H9 (cell line): Measurements from ENCODE around the gene PTGDR2. TPM values are rescaled to one million over a fixed set of nuclear protein-coding genes. Genes with fewer than 3 reads are reported as not detected.

ENCODE experiments used
- DNase-seq: peaks from one replicate; pipeline ENCODE4 v3.0.0-alpha.2; 2017
- H2AFZ ChIP-seq: one replicate; pipeline ENCODE4 v1.6.1; 2013; ENCODE audit warnings: mild to moderate bottlenecking, low read length, control low read depth, moderate library complexity
- H2AK5ac ChIP-seq: 2 replicates; pipeline ENCODE4 v1.6.1; 2013; ENCODE audit warnings: low read length, control low read depth, mixed read lengths; ENCODE audit not compliant: insufficient read length
- H2BK120ac ChIP-seq: one replicate; pipeline ENCODE4 v1.6.1; 2013; ENCODE audit warnings: low read depth, mild to moderate bottlenecking, low read length, control low read depth, inconsistent platforms; ENCODE audit not compliant: poor library complexity, severe bottlenecking
- H2BK12ac ChIP-seq: 2 replicates; pipeline ENCODE4 v1.6.1; 2013; ENCODE audit warnings: low read length, control low read depth, mixed read lengths, low read depth; ENCODE audit not compliant: insufficient read length
- H2BK15ac ChIP-seq: 2 replicates; pipeline ENCODE4 v1.6.1; 2013; ENCODE audit warnings: low read depth, low read length, control low read depth
- H2BK20ac ChIP-seq: one replicate; pipeline ENCODE4 v1.6.1; 2013; ENCODE audit warnings: low read depth, mild to moderate bottlenecking, low read length, control low read depth, inconsistent platforms; ENCODE audit not compliant: poor library complexity, severe bottlenecking
- H2BK5ac ChIP-seq: 2 replicates; pipeline ENCODE4 v1.6.1; 2013; ENCODE audit warnings: low read length, control low read depth, mixed read lengths; ENCODE audit not compliant: insufficient read length
- H3K14ac ChIP-seq: 2 replicates; pipeline ENCODE4 v1.6.1; 2013; ENCODE audit warnings: low read length, control low read depth; ENCODE audit not compliant: insufficient read depth
- H3K18ac ChIP-seq: 2 replicates; pipeline ENCODE4 v1.6.1; 2013; ENCODE audit warnings: low read depth, mild to moderate bottlenecking, mixed read lengths, low read length, control low read depth; ENCODE audit not compliant: insufficient read length
- H3K23ac ChIP-seq: 2 replicates; pipeline ENCODE4 v1.6.1; 2013; ENCODE audit warnings: low read length, control low read depth, mixed read lengths, low read depth; ENCODE audit not compliant: insufficient read length
- H3K23me2 ChIP-seq: 2 replicates; pipeline ENCODE4 v1.6.1; 2013; ENCODE audit warnings: low read depth, mild to moderate bottlenecking, mixed read lengths, low read length, control low read depth; ENCODE audit not compliant: insufficient read length, poor library complexity, severe bottlenecking
- H3K27ac ChIP-seq: 2 replicates; pipeline ENCODE4 v1.5.1; 2013; ENCODE audit warnings: low read length, control low read depth, mixed read lengths, low read depth; ENCODE audit not compliant: insufficient read length
- H3K27me3 ChIP-seq: 2 replicates; pipeline ENCODE4 v1.6.1; 2013; ENCODE audit warnings: low read length, control low read depth, inconsistent platforms; ENCODE audit not compliant: insufficient read depth
- H3K4ac ChIP-seq: 2 replicates; pipeline ENCODE4 v1.6.1; 2013; ENCODE audit warnings: low read depth, mild to moderate bottlenecking, control low read depth, inconsistent platforms, low read length, moderate library complexity
- H3K4me1 ChIP-seq: 2 replicates; pipeline ENCODE4 v1.6.1; 2013; ENCODE audit warnings: low read length, control low read depth, inconsistent platforms; ENCODE audit not compliant: insufficient read depth
- H3K4me2 ChIP-seq: 2 replicates; pipeline ENCODE4 v1.6.1; 2013; ENCODE audit warnings: low read length, control low read depth, mixed read lengths; ENCODE audit not compliant: insufficient read length, insufficient read depth
- H3K56ac ChIP-seq: 2 replicates; pipeline ENCODE4 v1.6.1; 2013; ENCODE audit warnings: low read depth, mild to moderate bottlenecking, mixed read lengths, low read length, control low read depth; ENCODE audit not compliant: insufficient read length
- H3K79me1 ChIP-seq: 2 replicates; pipeline ENCODE4 v1.6.1; 2013; ENCODE audit warnings: low read depth, mild to moderate bottlenecking, moderate library complexity, low read length, control low read depth, inconsistent platforms; ENCODE audit not compliant: insufficient read depth, poor library complexity, severe bottlenecking
- H3K79me2 ChIP-seq: 2 replicates; pipeline ENCODE4 v1.6.1; 2013; ENCODE audit warnings: low read length, control low read depth, inconsistent platforms; ENCODE audit not compliant: insufficient read depth
- H3K9ac ChIP-seq: 2 replicates; pipeline ENCODE4 v1.6.1; 2013; ENCODE audit warnings: low read length, control low read depth, mixed read lengths; ENCODE audit not compliant: insufficient read length; ENCODE audit errors: extremely low read depth
- H3K9me3 ChIP-seq: one replicate; pipeline ENCODE4 v1.6.1; 2013; ENCODE audit warnings: low read depth, low read length, inconsistent platforms; ENCODE audit not compliant: control insufficient read depth
- H3T11ph ChIP-seq: one replicate; pipeline ENCODE4 v1.6.1; 2013; ENCODE audit warnings: mild to moderate bottlenecking, low read length, control low read depth, inconsistent platforms
- H4K20me1 ChIP-seq: one replicate; pipeline ENCODE4 v1.6.1; 2013; ENCODE audit not compliant: control insufficient read depth, insufficient read length, insufficient read depth
- H4K5ac ChIP-seq: 2 replicates; pipeline ENCODE4 v1.6.1; 2013; ENCODE audit warnings: low read depth, mild to moderate bottlenecking, mixed read lengths, low read length, control low read depth; ENCODE audit not compliant: insufficient read length
- H4K8ac ChIP-seq: replicated peaks from 2 replicates; pipeline ENCODE4 v1.6.1; 2013; ENCODE audit warnings: low read length, control low read depth, mixed read lengths, low read depth; ENCODE audit not compliant: insufficient read length
- H4K91ac ChIP-seq: 2 replicates; pipeline ENCODE4 v1.6.1; 2013; ENCODE audit warnings: low read depth, mild to moderate bottlenecking, moderate library complexity, mixed read lengths, low read length, control low read depth; ENCODE audit not compliant: insufficient read length
- H3K27ac Mint-ChIP-seq, 3 experiments: 2 replicates in 2 of 3; 3 replicates in 1 of 3; pipeline ENCODE4 v1.8.0; 2020 to 2021; ENCODE audit warnings: mixed read lengths in 3 of 3, mild to moderate bottlenecking in 1 of 3, moderate library complexity in 1 of 3
- H3K27me3 Mint-ChIP-seq: 2 replicates; pipeline ENCODE4 v1.8.0; 2021; ENCODE audit warnings: low read depth, mild to moderate bottlenecking, moderate library complexity, mixed read lengths
- H3K36me3 Mint-ChIP-seq, 3 experiments: 2 replicates in 2 of 3; 3 replicates in 1 of 3; pipeline ENCODE4 v1.8.0; 2020 to 2021; ENCODE audit warnings: low read depth in 3 of 3, mixed read lengths in 3 of 3; ENCODE audit not compliant: insufficient read depth in 1 of 3
- H3K4me1 Mint-ChIP-seq, 2 experiments: 2 replicates each; pipeline ENCODE4 v1.8.0; 2020; ENCODE audit warnings: mixed read lengths in 2 of 2
- H3K4me3 Mint-ChIP-seq, 2 experiments: 2 replicates in 1 of 2; 3 replicates in 1 of 2; pipeline ENCODE4 v1.8.0; 2020 to 2021; ENCODE audit warnings: mild to moderate bottlenecking in 2 of 2, mixed read lengths in 2 of 2, moderate library complexity in 1 of 2
- H3K9me3 Mint-ChIP-seq, 2 experiments: 2 replicates in 1 of 2; 3 replicates in 1 of 2; pipeline ENCODE4 v1.8.0; 2020; ENCODE audit warnings: mild to moderate bottlenecking in 2 of 2, mixed read lengths in 2 of 2, moderate library complexity in 1 of 2
- CTCF ChIP-seq: fragments of 200-600 bp; sonication (generic); conservative IDR thresholded peaks from 3 replicates; pipeline ENCODE4 v1.8.0; 2021; ENCODE audit warnings: antibody characterized with exemption, mild to moderate bottlenecking
- WGBS: extraction: QIAGEN DNeasy Blood & Tissue Kit; methylation state at CpG from one replicate; pipeline ENCODE4 v1.1.7; 2013; ENCODE audit warnings: missing lambda C conversion rate, low lambda C conversion rate, mixed read lengths; ENCODE audit not compliant: insufficient read length; ENCODE audit errors: extremely low coverage; 5-methylcytosine and 5-hydroxymethylcytosine counted together
- total RNA-seq: library from RNA; stranded (reverse); gene quantifications from 2 replicates; pipeline ENCODE4 v1.2.1, GENCODE V29; 2021

PTGDR2 gene
- total RNA-seq, 1 experiment from 2014 or later: not detected

- no peak overlapping the region for H3K27ac Mint-ChIP-seq
- no peaks in the 10 kb centered on the region for H3K79me1 ChIP-seq
- no peak overlapping the region for H2AFZ ChIP-seq
- no peak overlapping the region for H2AK5ac ChIP-seq
- H3K27ac ChIP-seq: no peak overlapping the region
- no peak overlapping the region for H3K9ac ChIP-seq
- no peak overlapping the region for H3K23ac ChIP-seq
- WGBS: no CpG with 5 or more reads among the region's 29 CpGs
- peaks cover 5 to 6% of the 10 kb centered on the region in 2 experiments for H3K4me1 Mint-ChIP-seq
- H3K4me2 ChIP-seq: no peak overlapping the region
- H3K9me3 ChIP-seq: no peaks in the 10 kb centered on the region
- no peak overlapping the region for H2BK20ac ChIP-seq
- no peak overlapping the region for H2BK15ac ChIP-seq
- H4K8ac ChIP-seq: no peak overlapping the region
- H3K56ac ChIP-seq: no peak overlapping the region
- H3K27me3 Mint-ChIP-seq: peaks cover 2% of the 10 kb centered on the region; the same call in 1 of the 2 replicates
- H2BK120ac ChIP-seq: no peak overlapping the region
- no peak overlapping the region for H3K18ac ChIP-seq
- no peak overlapping the region for H3K14ac ChIP-seq
- peaks cover 32 to 62% (median 46%) of the 10 kb centered on the region in 3 experiments for H3K36me3 Mint-ChIP-seq
- H3K4me1 ChIP-seq: no peaks in the 10 kb centered on the region
- no peaks in the 10 kb centered on the region for H3K23me2 ChIP-seq
- H4K20me1 ChIP-seq: no peaks in the 10 kb centered on the region
- H2BK5ac ChIP-seq: no peak overlapping the region
- no peak for TF ChIP-seq CTCF
- no peaks in the 10 kb centered on the region for H3K9me3 Mint-ChIP-seq
- H3K4me3 Mint-ChIP-seq: no peak overlapping the region
- no peaks in the 10 kb centered on the region for H3K27me3 ChIP-seq
- H2BK12ac ChIP-seq: no peak overlapping the region
- H4K5ac ChIP-seq: no peak overlapping the region
- H3K79me2 ChIP-seq: peaks cover 6% of the 10 kb centered on the region; the same call in 1 of the 2 replicates
- H4K91ac ChIP-seq: no peak overlapping the region
- no peak overlapping the region for H3K4ac ChIP-seq
- no peak for DNase-seq
- H3T11ph ChIP-seq: no peak overlapping the region
Measured at GRCh38 chr11:60849641-60850520, 5.9 kb downstream of the PTGDR2 start.
